SK-N-SH (cell line): Measurements from ENCODE around the gene DCHS1. TPM values are rescaled to one million over a fixed set of nuclear protein-coding genes. Genes with fewer than 3 reads are reported as not detected.

ENCODE experiments used
- CTCF ChIA-PET: fragments of 300-600, 350-600 bp; formaldehyde crosslinking; extraction: SDS; loops from one replicate; lab custom pipeline; 2021; lab: Yijun Ruan, JAX
- POLR2A ChIA-PET: fragments of 350-600 bp; sonication (Branson Sonifier 250); formaldehyde crosslinking; extraction: SDS; loops from one replicate; lab custom pipeline; 2020; ENCODE audit warnings: antibody characterized with exemption, inconsistent platforms; lab: Yijun Ruan, JAX
- DNase-seq: peaks from one replicate; pipeline ENCODE4 v3.0.0; 2012
- H2AFZ ChIP-seq: fragments of 200-600 bp; sonication (generic); 2 replicates; pipeline ENCODE4 v1.8.1; 2016; ENCODE audit warnings: antibody characterized with exemption, mild to moderate bottlenecking, low read depth
- H3F3A ChIP-seq: fragments of 200-600 bp; sonication (generic); replicated peaks from 2 replicates; pipeline ENCODE3; 2016; ENCODE audit warnings: antibody characterized with exemption, mild to moderate bottlenecking; ENCODE audit not compliant: insufficient read depth
- H3K27ac ChIP-seq, 2 experiments: fragments of 200-500 bp in 1 of 2; fragments of 200-600 bp in 1 of 2; sonication (Bioruptor generic) in 1 of 2; sonication (generic), shearing (Covaris generic) in 1 of 2; 2 replicates each; pipeline versions ENCODE4 v1.5.1 to v1.6.1; 2014 to 2016; ENCODE audit warnings: low read depth in 2 of 2, inconsistent platforms in 1 of 2, low read length in 1 of 2, mild to moderate bottlenecking in 1 of 2, mixed read lengths in 1 of 2
- H3K27me3 ChIP-seq: fragments of 200-600 bp; sonication (generic), shearing (Covaris generic); 2 replicates; pipeline ENCODE4 v1.6.1; 2016; ENCODE audit warnings: mixed run types; ENCODE audit not compliant: insufficient read depth
- H3K36me3 ChIP-seq, 2 experiments: fragments of 200-500 bp in 1 of 2; fragments of 200-600 bp in 1 of 2; sonication (Bioruptor generic) in 1 of 2; sonication (generic) in 1 of 2; replicated peaks in 1 of 2; 2 replicates each; pipeline versions ENCODE3 to v1.5.1; 2014 to 2016; ENCODE audit warnings: low read length in 1 of 2, mild to moderate bottlenecking in 1 of 2; ENCODE audit not compliant: insufficient read depth in 2 of 2, control insufficient read depth in 1 of 2
- H3K4me1 ChIP-seq, 2 experiments: fragments of 200-500 bp in 1 of 2; fragments of 200-600 bp in 1 of 2; sonication (Bioruptor generic) in 1 of 2; sonication (generic), shearing (Covaris generic) in 1 of 2; 2 replicates each; pipeline versions ENCODE4 v1.5.1 to v1.6.1; 2014 to 2016; ENCODE audit warnings: low read depth in 1 of 2, low read length in 1 of 2, mixed run types in 1 of 2; ENCODE audit not compliant: insufficient read depth in 2 of 2, control insufficient read depth in 1 of 2
- H3K4me2 ChIP-seq: fragments of 200-600 bp; sonication (generic), shearing (Covaris generic); 2 replicates; pipeline ENCODE4 v1.6.1; 2017; ENCODE audit warnings: mixed run types
- H3K4me3 ChIP-seq, 2 experiments: fragments of 200-500 bp in 1 of 2; fragments of 200-600 bp in 1 of 2; sonication (Bioruptor generic) in 1 of 2; sonication (generic), shearing (Covaris generic) in 1 of 2; 2 replicates each; pipeline versions ENCODE4 v1.5.1 to v1.8.1; 2014 to 2016; ENCODE audit warnings: low read depth in 2 of 2, inconsistent platforms in 1 of 2, low read length in 1 of 2, mild to moderate bottlenecking in 1 of 2, mixed read lengths in 1 of 2, moderate library complexity in 1 of 2
- H3K79me2 ChIP-seq: fragments of 200-600 bp; sonication (generic); 2 replicates; pipeline ENCODE4 v1.8.1; 2017; ENCODE audit warnings: mild to moderate bottlenecking; ENCODE audit not compliant: insufficient read depth
- H3K9ac ChIP-seq: fragments of 200-600 bp; sonication (generic); 2 replicates; pipeline ENCODE4 v1.6.1; 2017; ENCODE audit warnings: mixed run types
- H3K9me2 ChIP-seq: fragments of 200-600 bp; sonication (generic); 2 replicates; pipeline ENCODE4 v1.6.1; 2017; ENCODE audit warnings: mixed run types
- H3K9me3 ChIP-seq: fragments of 200-600 bp; sonication (generic); 2 replicates; pipeline ENCODE4 v1.6.1; 2017; ENCODE audit warnings: mixed run types, mild to moderate bottlenecking, moderate library complexity
- H4K20me1 ChIP-seq: fragments of 200-600 bp; sonication (generic); 2 replicates; pipeline ENCODE4 v1.6.1; 2017; ENCODE audit warnings: mild to moderate bottlenecking, mixed run types; ENCODE audit not compliant: insufficient read depth
- CHD2 ChIP-seq: fragments of 150-350 bp; IDR thresholded peaks from 2 replicates; pipeline ENCODE4 v1.6.1; 2018; ENCODE audit warnings: low read length; ENCODE audit not compliant: partially characterized antibody
- CTCF ChIP-seq: fragments of 200-600 bp; sonication (generic); IDR thresholded peaks from 2 replicates; pipeline ENCODE4 v1.6.1; 2017; ENCODE audit warnings: antibody characterized with exemption, mild to moderate bottlenecking, moderate library complexity
- EZH2phosphoT487 ChIP-seq: fragments of 200-600 bp; sonication (generic); IDR thresholded peaks from 2 replicates; pipeline ENCODE4 v1.6.1; 2017; ENCODE audit warnings: low read depth, mixed run types, mild to moderate bottlenecking, antibody characterized with exemption, moderate library complexity, borderline replicate concordance
- JUND ChIP-seq: IDR thresholded peaks from 2 replicates; pipeline ENCODE4 v1.4.0; 2012
- MXI1 ChIP-seq: IDR thresholded peaks from 2 replicates; pipeline ENCODE4 v1.6.1; 2012; ENCODE audit warnings: mild to moderate bottlenecking, low read depth, low read length, improper control_type of control experiment
- REST ChIP-seq: IDR thresholded peaks from 2 replicates; pipeline ENCODE4 v1.6.1; 2012; ENCODE audit warnings: mild to moderate bottlenecking, low read depth, low read length, moderate library complexity
- TAF1 ChIP-seq: IDR thresholded peaks from 2 replicates; pipeline ENCODE4 v1.6.1; 2012; ENCODE audit warnings: low read depth, mild to moderate bottlenecking, low read length, moderate library complexity, borderline replicate concordance
- TCF12 ChIP-seq: IDR thresholded peaks from 2 replicates; pipeline ENCODE4 v1.4.0; 2012
- ZBTB33 ChIP-seq: IDR thresholded peaks from 2 replicates; pipeline ENCODE4 v1.4.0; 2012; ENCODE audit warnings: low read depth, borderline replicate concordance
- WGBS: methylation state at CpG from one replicate; pipeline ENCODE4 v1.1.6; 2017; ENCODE audit warnings: low lambda C conversion rate; 5-methylcytosine and 5-hydroxymethylcytosine counted together
- polyA plus RNA-seq, 3 experiments: library from polyadenylated mRNA; depleted of rRNA; stranded (reverse); fragments of >200 nt; gene quantifications; 2 replicates each; pipeline ENCODE4 v1.2.3, GENCODE V29; 2012

DCHS1 gene
- polyA plus RNA-seq, 1 of the 3 experiments (the other 2 are of a cell fraction) = 5.7 TPM

- Histone ChIP-seq H2AFZ (no peak overlapping the region), H3K79me2 (peaks cover 68% of the 10 kb centered on the region), H4K20me1 (no peaks in the 10 kb centered on the region), H3K36me3 (peaks cover 17 to 62% of the 10 kb centered on the region in 2 experiments), H3K9me2 (no peaks in the 10 kb centered on the region), H3K4me2 (no peak overlapping the region), H3F3A (peaks cover 8% of the 10 kb centered on the region), H3K9ac (no peak overlapping the region), H3K4me3 (no peak overlapping the region), H3K4me1 (peaks cover 0 to 15% of the 10 kb centered on the region in 2 experiments; a peak in 2 of 4 replicates), H3K27ac (no peak overlapping the region), H3K27me3 (no peaks in the 10 kb centered on the region), H3K9me3 (no peaks in the 10 kb centered on the region)
- CTCF ChIA-PET = interaction anchor here (1.0 to 1.7 kb wide), 5 partner anchors 13 to 220 kb away, joined by 3 to 7 read pairs (median 5); partner anchors contain the start of gene MRPL17
- POLR2A ChIA-PET = no interaction called here
- 71% methylated on average over 2 of the region's 2 CpGs for WGBS
- TF ChIP-seq TCF12 (no peak), MXI1 (no peak), TAF1 (no peak), CHD2 (no peak), ZBTB33 (no peak), JUND (no peak), EZH2phosphoT487 (no peak), REST (no peak), CTCF (no peak)
- DNase-seq = no peak
These were observed 55.7 kb downstream of the DCHS1 start for GRCh38 chr11:6599881-6600390.
